HCT116 (cell line): ENCODE data around the gene CCDC157.

Source experiments
- CEBPB ChIP-seq: IDR thresholded peaks from 2 replicates; pipeline ENCODE4 v1.6.1; 2012; ENCODE audit warnings: low read depth
- EZH2 ChIP-seq: fragments of 200-600 bp; sonication (generic); IDR thresholded peaks from 2 replicates; pipeline ENCODE4 v1.6.1; 2017; ENCODE audit warnings: antibody characterized with exemption, mixed run types
- EZH2phosphoT487 ChIP-seq: fragments of 200-600 bp; IDR thresholded peaks from 2 replicates; pipeline ENCODE4 v1.6.1; 2018; ENCODE audit warnings: antibody characterized with exemption, borderline replicate concordance
- FOSL1 ChIP-seq: IDR thresholded peaks from 2 replicates; pipeline ENCODE4 v1.6.1; 2012; ENCODE audit warnings: low read depth
- POLR2A ChIP-seq: IDR thresholded peaks from 2 replicates; pipeline ENCODE4 v1.7.0; 2011; ENCODE audit warnings: borderline replicate concordance; ENCODE audit not compliant: insufficient read depth, insufficient read length; ENCODE audit errors: extremely low read depth
- POLR2AphosphoS5 ChIP-seq: IDR thresholded peaks from 2 replicates; pipeline ENCODE4 v1.6.1; 2011; ENCODE audit warnings: mild to moderate bottlenecking, low read depth, low read length, moderate library complexity
- SIN3A ChIP-seq: IDR thresholded peaks from 2 replicates; pipeline ENCODE4 v1.6.1; 2012; ENCODE audit warnings: low read depth
- YY1 ChIP-seq: IDR thresholded peaks from 2 replicates; pipeline ENCODE4 v1.6.1; 2011; ENCODE audit warnings: low read length, low read depth, moderate library complexity, mild to moderate bottlenecking; ENCODE audit not compliant: insufficient replicate concordance; ENCODE audit errors: extremely low read depth
- ZFX ChIP-seq: fragments of 450-650 bp; IDR thresholded peaks from 2 replicates; pipeline ENCODE4 v1.6.1; 2017
- TF ChIP-seq, protein P1 (sequence below), 3 experiments: fragments of 200-600 bp in 1 of 3; sonication (generic) in 1 of 3; IDR thresholded peaks in 2 of 3; conservative IDR thresholded peaks in 1 of 3; 2 replicates each; pipeline ENCODE4 v1.5.1; 2012 to 2017; ENCODE audit warnings: low read depth in 2 of 3, low read length in 2 of 3, antibody characterized with exemption in 1 of 3, borderline replicate concordance in 1 of 3, control low read depth in 1 of 3, mild to moderate bottlenecking in 1 of 3, mixed read lengths in 1 of 3, mixed run types in 1 of 3, moderate library complexity in 1 of 3; ENCODE audit not compliant: insufficient read depth in 1 of 3
- TF ChIP-seq, protein P2 (sequence below): IDR thresholded peaks from 2 replicates; pipeline ENCODE4 v1.6.1; 2012; ENCODE audit warnings: low read depth
- TF ChIP-seq, protein P3 (sequence below): IDR thresholded peaks from 2 replicates; pipeline ENCODE4 v1.6.1; 2011; ENCODE audit warnings: mild to moderate bottlenecking, low read length, moderate library complexity; ENCODE audit not compliant: insufficient replicate concordance; ENCODE audit errors: extremely low read depth

DNA sequence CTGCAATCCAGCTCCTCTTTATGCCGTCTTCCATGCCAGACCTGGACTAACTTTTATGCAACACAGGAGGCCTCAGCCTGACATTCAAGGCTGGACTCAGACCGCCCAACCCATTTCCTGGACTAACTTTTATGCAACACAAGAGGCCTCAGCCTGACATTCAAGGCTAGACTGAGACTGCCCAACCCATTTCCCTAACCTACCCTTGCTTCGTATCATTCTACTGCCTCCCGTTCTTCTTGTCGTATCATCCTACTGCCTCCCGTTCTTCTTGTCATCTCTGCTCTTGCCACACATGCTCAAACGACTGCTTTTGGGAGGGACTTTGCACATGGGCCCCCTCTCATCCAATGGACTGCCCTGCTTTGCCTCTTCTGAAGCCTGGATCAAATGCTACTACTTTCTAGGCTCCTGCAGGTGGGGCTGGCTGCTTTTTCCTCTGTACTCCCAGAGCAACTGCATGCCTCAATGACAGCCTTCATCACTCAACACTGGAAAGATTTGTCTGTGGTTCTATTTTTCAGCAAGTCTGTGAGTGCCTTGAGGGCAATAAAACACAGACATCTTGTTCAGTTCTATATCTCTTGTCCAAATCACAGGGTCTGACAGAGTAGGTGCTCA, 37.9 kb upstream of the CCDC157 start:
- TF ChIP-seq, protein P1, sequence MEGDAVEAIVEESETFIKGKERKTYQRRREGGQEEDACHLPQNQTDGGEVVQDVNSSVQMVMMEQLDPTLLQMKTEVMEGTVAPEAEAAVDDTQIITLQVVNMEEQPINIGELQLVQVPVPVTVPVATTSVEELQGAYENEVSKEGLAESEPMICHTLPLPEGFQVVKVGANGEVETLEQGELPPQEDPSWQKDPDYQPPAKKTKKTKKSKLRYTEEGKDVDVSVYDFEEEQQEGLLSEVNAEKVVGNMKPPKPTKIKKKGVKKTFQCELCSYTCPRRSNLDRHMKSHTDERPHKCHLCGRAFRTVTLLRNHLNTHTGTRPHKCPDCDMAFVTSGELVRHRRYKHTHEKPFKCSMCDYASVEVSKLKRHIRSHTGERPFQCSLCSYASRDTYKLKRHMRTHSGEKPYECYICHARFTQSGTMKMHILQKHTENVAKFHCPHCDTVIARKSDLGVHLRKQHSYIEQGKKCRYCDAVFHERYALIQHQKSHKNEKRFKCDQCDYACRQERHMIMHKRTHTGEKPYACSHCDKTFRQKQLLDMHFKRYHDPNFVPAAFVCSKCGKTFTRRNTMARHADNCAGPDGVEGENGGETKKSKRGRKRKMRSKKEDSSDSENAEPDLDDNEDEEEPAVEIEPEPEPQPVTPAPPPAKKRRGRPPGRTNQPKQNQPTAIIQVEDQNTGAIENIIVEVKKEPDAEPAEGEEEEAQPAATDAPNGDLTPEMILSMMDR (IDR thresholded peaks at IDR 0.05 in 2 of 3, conservative IDR thresholded peaks at IDR 0.05 in 1 of 3; ENCODE audit: borderline replicate concordance in 1 of 3, insufficient read depth in 1 of 3, low read depth in 2 of 3, low read length in 2 of 3), result no peak
- no peak for TF ChIP-seq SIN3A
- TF ChIP-seq POLR2A, result no peak
- TF ChIP-seq POLR2AphosphoS5, result no peak
- no peak for TF ChIP-seq CEBPB
- TF ChIP-seq, protein P2, sequence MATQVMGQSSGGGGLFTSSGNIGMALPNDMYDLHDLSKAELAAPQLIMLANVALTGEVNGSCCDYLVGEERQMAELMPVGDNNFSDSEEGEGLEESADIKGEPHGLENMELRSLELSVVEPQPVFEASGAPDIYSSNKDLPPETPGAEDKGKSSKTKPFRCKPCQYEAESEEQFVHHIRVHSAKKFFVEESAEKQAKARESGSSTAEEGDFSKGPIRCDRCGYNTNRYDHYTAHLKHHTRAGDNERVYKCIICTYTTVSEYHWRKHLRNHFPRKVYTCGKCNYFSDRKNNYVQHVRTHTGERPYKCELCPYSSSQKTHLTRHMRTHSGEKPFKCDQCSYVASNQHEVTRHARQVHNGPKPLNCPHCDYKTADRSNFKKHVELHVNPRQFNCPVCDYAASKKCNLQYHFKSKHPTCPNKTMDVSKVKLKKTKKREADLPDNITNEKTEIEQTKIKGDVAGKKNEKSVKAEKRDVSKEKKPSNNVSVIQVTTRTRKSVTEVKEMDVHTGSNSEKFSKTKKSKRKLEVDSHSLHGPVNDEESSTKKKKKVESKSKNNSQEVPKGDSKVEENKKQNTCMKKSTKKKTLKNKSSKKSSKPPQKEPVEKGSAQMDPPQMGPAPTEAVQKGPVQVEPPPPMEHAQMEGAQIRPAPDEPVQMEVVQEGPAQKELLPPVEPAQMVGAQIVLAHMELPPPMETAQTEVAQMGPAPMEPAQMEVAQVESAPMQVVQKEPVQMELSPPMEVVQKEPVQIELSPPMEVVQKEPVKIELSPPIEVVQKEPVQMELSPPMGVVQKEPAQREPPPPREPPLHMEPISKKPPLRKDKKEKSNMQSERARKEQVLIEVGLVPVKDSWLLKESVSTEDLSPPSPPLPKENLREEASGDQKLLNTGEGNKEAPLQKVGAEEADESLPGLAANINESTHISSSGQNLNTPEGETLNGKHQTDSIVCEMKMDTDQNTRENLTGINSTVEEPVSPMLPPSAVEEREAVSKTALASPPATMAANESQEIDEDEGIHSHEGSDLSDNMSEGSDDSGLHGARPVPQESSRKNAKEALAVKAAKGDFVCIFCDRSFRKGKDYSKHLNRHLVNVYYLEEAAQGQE, result no peak
- TF ChIP-seq EZH2, result no peak
- TF ChIP-seq EZH2phosphoT487, result no peak
- no peak for TF ChIP-seq FOSL1
- TF ChIP-seq ZFX, result no peak
- TF ChIP-seq, protein P3, sequence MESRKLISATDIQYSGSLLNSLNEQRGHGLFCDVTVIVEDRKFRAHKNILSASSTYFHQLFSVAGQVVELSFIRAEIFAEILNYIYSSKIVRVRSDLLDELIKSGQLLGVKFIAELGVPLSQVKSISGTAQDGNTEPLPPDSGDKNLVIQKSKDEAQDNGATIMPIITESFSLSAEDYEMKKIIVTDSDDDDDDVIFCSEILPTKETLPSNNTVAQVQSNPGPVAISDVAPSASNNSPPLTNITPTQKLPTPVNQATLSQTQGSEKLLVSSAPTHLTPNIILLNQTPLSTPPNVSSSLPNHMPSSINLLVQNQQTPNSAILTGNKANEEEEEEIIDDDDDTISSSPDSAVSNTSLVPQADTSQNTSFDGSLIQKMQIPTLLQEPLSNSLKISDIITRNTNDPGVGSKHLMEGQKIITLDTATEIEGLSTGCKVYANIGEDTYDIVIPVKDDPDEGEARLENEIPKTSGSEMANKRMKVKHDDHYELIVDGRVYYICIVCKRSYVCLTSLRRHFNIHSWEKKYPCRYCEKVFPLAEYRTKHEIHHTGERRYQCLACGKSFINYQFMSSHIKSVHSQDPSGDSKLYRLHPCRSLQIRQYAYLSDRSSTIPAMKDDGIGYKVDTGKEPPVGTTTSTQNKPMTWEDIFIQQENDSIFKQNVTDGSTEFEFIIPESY, result no peak
- TF ChIP-seq YY1, result no peak
